ENCODE results near the gene CYTH4.

CYTH4 gene

DNA sequence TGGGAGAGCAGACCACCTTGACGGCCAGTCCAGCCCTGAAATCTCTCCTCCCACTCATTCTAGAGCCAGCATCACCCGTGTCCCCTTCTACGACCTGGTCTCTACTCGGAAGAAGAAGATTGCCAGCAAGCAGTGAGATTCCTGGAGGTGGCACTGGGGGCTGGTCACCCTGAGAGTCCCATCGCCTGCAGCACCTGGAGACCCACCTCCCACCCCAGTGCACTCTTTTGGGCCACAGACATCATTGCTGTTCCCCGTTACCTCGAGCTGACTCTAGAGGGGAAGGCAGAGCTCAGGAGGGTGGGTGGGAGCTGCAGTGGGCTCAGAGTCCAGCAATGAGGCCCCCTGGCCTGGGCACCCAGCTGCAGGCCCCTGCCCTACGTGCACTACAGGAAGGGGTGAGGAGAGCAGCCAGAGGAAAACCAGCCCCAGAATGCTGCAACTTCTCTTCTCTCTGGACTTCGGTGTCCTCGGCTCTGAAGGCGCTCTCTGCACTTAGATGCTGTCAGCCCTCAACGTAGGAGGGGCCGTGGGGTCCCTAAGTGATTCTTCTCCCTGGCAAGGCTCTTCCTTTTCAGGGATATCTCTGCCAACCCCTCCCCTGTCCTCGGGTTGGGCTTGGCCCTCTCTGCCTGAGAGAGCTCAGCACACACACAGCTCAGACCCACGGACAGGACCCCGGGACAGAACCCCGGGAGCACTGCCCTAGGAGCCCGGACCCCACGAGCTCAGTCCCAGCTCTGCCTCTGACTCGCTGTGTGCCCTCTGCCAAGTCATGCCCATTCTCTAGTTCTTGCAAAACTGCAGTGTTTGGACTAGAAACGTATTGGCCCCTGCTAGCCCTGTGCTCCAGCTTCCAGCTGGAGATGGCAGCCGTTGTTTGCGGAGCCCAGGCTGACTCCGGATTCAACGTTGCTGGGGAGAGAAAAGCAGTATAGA lies 31.3 kb downstream of the CYTH4 start:
- H3K36me3 ChIP-seq = no peaks in the 10 kb centered on the region
- no peaks in the 10 kb centered on the region for H3K9me3 ChIP-seq (ENCODE audit: severe bottlenecking)
- no peak overlapping the region for H3K4me3 ChIP-seq (ENCODE audit: low read depth, low read length)
- H3K27ac ChIP-seq = no peak overlapping the region
- TF ChIP-seq, protein P1, sequence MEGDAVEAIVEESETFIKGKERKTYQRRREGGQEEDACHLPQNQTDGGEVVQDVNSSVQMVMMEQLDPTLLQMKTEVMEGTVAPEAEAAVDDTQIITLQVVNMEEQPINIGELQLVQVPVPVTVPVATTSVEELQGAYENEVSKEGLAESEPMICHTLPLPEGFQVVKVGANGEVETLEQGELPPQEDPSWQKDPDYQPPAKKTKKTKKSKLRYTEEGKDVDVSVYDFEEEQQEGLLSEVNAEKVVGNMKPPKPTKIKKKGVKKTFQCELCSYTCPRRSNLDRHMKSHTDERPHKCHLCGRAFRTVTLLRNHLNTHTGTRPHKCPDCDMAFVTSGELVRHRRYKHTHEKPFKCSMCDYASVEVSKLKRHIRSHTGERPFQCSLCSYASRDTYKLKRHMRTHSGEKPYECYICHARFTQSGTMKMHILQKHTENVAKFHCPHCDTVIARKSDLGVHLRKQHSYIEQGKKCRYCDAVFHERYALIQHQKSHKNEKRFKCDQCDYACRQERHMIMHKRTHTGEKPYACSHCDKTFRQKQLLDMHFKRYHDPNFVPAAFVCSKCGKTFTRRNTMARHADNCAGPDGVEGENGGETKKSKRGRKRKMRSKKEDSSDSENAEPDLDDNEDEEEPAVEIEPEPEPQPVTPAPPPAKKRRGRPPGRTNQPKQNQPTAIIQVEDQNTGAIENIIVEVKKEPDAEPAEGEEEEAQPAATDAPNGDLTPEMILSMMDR (IDR thresholded peaks at IDR 0.05; ENCODE audit: low read depth, low read length) = no peak
- no peak for DNase-seq
- no peaks in the 10 kb centered on the region for H3K27me3 ChIP-seq (ENCODE audit: insufficient read depth, low read depth, severe bottlenecking)

DNA sequence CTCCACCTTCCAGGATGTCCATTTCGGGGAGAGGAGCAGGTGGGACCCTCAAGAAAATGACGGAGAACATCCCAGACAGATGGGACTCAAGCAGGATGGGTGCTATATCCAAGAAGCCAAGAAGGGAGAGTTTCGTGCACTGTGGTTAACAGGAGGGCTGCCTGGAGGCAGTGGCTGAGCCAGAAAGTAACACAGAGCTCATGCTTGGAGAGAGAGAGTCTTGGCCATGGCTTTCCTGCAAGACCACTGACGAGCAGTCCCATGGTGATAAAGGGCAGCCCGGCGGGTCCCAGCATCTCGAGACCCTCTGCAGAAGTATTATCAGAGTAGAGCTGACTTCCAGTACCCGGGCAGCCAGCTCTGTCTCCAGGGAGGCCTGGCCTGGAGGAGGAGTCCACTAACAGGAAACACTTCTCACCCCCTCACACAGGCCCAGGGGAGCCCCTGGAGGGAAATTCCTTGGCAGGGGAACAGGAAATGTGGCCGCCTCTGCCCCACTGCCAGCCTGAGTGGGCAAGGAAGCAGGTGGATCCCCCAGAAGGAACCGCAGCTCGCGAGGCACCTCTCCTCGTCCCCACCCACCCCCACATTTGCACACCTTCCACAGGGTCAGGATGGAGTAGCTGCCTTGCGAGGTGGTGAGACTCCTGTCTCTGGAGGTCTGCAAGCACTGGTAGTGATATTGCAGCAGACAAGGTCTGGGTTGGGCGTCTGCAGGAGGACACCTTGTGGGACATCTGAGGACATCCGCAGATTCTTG lies 32.2 kb downstream of the CYTH4 start:
- TF ChIP-seq, protein P1 (IDR thresholded peaks at IDR 0.05; ENCODE audit: low read depth, low read length) = no peak
- Histone ChIP-seq H3K27me3 (ENCODE audit: insufficient read depth, low read depth, severe bottlenecking) (no peaks in the 10 kb centered on the region), H3K36me3 (no peaks in the 10 kb centered on the region), H3K4me3 (ENCODE audit: low read depth, low read length) (no peak overlapping the region), H3K9me3 (ENCODE audit: severe bottlenecking) (no peaks in the 10 kb centered on the region), H3K27ac (no peak overlapping the region)
- no peak for DNase-seq

DNA sequence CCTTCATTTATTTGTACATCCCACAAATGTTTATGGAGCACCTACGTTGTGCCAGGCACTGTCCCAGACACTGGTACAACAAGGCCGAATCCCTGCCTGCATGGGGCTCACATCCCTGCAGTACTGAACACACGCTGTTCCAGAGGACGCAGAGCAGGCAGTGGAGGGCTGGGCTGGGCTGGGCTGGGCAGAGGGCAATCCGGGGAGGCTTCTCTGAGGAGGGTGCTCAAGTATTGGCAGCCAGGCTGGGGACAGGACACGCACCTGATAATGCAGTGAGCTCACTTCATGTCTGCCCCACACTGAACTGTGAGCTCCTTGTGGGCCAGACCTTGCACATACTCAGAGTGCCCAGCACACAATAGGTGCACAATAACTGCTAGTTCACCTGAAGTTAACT lies 34.1 kb downstream of the CYTH4 start:
- H3K36me3 ChIP-seq = no peaks in the 10 kb centered on the region
- no peak overlapping the region for H3K4me3 ChIP-seq (ENCODE audit: low read depth, low read length)
- no peak overlapping the region for H3K27ac ChIP-seq
- no peaks in the 10 kb centered on the region for H3K9me3 ChIP-seq (ENCODE audit: severe bottlenecking)
- H3K27me3 ChIP-seq (ENCODE audit: insufficient read depth, low read depth, severe bottlenecking) = no peaks in the 10 kb centered on the region
- no peak for DNase-seq
- TF ChIP-seq, protein P1 (IDR thresholded peaks at IDR 0.05; ENCODE audit: low read depth, low read length) = no peak

DNA sequence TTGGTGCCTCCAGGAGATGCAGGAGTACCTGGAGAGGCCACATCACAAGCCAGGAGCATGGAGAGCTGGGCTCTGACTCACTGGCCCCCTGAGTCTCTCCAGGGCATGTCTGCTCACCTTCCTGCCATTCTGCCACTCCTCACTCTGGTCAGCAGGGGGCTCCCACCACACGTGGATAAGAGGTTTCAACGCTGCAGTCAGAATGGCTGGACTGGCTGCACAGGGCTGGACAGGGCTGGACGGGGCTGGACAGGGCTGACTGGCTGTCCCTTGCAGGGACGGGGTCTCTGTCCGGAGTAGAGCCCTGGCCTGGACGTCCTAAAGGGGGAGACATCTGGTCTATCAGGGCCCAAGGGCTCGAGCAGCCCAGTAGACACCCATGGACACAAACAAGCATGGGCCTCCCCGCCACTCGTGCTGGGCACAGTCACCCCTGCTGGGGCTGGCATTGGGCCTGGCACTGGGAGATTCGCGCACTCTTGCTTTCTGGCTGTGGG lies 34.6 kb downstream of the CYTH4 start:
- Histone ChIP-seq H3K27ac (no peak overlapping the region), H3K36me3 (no peaks in the 10 kb centered on the region), H3K27me3 (ENCODE audit: insufficient read depth, low read depth, severe bottlenecking) (no peaks in the 10 kb centered on the region), H3K9me3 (ENCODE audit: severe bottlenecking) (no peaks in the 10 kb centered on the region), H3K4me3 (ENCODE audit: low read depth, low read length) (no peak overlapping the region)
- TF ChIP-seq, protein P1 (IDR thresholded peaks at IDR 0.05; ENCODE audit: low read depth, low read length) = peak; percentile 93
- DNase-seq = peak; percentile 85

DNA sequence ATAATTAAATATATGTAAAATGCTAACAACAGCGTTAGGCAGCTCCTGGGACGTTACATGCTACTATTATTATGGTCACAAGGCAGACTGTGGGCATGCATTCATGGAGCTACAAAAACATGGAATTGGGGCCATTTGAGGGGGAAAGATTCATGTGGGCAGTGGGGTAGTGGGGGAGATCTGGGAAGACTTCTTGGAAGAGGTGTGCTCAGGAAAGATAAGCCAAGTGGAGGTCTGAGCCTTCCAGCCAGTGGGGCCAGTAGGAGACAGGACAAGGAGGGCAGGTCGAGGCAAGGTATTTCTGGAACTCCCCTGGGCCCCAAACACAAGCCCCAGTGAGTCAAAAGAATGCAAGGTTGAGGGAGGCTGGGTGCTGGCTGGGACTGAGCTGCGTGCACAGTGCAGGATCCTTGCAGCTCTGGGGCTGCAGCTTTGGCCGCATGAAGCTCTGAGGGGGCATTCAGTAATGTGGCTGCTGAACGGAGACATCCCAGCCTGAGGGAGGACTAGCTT lies 35.4 kb downstream of the CYTH4 start:
- no peak overlapping the region for H3K4me3 ChIP-seq (ENCODE audit: low read depth, low read length)
- H3K27ac ChIP-seq = no peak overlapping the region
- H3K9me3 ChIP-seq (ENCODE audit: severe bottlenecking) = no peaks in the 10 kb centered on the region
- H3K36me3 ChIP-seq = no peaks in the 10 kb centered on the region
- DNase-seq = no peak
- TF ChIP-seq, protein P1 (IDR thresholded peaks at IDR 0.05; ENCODE audit: low read depth, low read length) = no peak
- no peaks in the 10 kb centered on the region for H3K27me3 ChIP-seq (ENCODE audit: insufficient read depth, low read depth, severe bottlenecking)
